Testis (tissue), 2 donors: Measurements from ENCODE around the gene CECR2.

Experiments used
- POLR2A ChIP-seq: fragments of 450-650 bp; IDR thresholded peaks from one replicate; pipeline ENCODE4 v1.6.1; 2017; ENCODE audit warnings: antibody characterized with exemption, mild to moderate bottlenecking, moderate library complexity
- TF ChIP-seq, protein P1 (sequence below), 3 experiments: fragments of 450-650 bp in 2 of 3; fragments of 200-600 bp in 1 of 3; sonication (generic) in 1 of 3; IDR thresholded peaks; one replicate each; pipeline ENCODE4 v1.5.1; 2016 to 2019; ENCODE audit warnings: antibody characterized with exemption in 3 of 3, mild to moderate bottlenecking in 2 of 3, moderate library complexity in 1 of 3

DNA sequence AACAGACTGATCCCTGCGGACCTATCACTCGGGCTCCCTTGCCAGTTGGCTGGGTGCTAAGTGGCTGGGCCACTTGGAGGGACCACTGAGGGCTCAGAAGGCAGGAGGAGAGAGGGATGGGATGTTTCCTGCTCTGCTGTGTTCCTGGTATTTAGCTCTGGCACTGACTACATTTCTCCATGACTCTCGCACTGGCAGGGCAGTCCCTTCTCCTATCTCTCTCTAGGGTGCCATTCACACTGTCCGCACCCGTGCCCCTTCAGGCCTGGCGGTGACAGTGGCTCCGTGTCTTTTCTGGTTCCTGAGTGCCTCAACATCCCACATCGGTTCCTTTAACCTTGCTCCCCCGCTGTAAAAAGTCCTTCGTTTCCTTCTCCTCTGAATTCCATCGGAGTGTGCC is 31.6 kb upstream of the CECR2 start:
- TF ChIP-seq POLR2A: no peak
- TF ChIP-seq, protein P1, sequence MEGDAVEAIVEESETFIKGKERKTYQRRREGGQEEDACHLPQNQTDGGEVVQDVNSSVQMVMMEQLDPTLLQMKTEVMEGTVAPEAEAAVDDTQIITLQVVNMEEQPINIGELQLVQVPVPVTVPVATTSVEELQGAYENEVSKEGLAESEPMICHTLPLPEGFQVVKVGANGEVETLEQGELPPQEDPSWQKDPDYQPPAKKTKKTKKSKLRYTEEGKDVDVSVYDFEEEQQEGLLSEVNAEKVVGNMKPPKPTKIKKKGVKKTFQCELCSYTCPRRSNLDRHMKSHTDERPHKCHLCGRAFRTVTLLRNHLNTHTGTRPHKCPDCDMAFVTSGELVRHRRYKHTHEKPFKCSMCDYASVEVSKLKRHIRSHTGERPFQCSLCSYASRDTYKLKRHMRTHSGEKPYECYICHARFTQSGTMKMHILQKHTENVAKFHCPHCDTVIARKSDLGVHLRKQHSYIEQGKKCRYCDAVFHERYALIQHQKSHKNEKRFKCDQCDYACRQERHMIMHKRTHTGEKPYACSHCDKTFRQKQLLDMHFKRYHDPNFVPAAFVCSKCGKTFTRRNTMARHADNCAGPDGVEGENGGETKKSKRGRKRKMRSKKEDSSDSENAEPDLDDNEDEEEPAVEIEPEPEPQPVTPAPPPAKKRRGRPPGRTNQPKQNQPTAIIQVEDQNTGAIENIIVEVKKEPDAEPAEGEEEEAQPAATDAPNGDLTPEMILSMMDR (IDR thresholded peaks at IDR 0.05): no peak
